ENCODE results near the gene C7orf33. TPM values are rescaled to one million over a fixed set of nuclear protein-coding genes. Genes with fewer than 3 reads are reported as not detected.
A peak's percentile ranks its signal among the peaks of the same experiment; 100 is the strongest.

Gene C7orf33
- polyA plus RNA-seq, 3 donors, result 0.05 TPM; not detected in 2

DNA sequence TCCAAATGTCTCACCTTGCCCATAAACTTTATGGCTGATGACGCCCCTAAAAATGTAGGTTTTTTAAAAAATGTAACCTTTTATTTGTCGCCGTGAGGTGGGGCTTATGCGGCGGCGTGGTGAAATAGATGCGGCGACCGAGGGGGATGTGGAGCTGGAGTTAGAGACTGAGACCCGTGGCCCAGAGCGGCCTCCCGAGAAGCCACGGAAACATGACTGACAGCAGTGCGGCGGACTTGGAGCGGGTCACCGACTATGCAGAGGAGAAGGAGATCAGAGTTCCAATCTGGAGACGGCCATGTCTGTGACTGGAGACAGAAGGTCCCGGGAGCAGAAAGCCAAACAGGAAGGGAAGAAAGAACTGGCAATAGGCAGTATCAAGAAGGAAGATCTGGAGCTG is 46.5 kb downstream of the C7orf33 start:
- no peak overlapping the region for H3K4me3 ChIP-seq (replicated peaks in 1 of 3; ENCODE audit: low read depth in 2 of 3, low read length in 3 of 3)
- no peaks in the 10 kb centered on the region for H3K79me2 ChIP-seq (ENCODE audit: insufficient read depth, low read length)
- no peak overlapping the region for H3K9ac ChIP-seq (ENCODE audit: insufficient read depth, low read length, poor library complexity, severe bottlenecking)
- no peaks in the 10 kb centered on the region for H3K36me3 ChIP-seq (replicated peaks in 1 of 2; ENCODE audit: control insufficient read depth in 1 of 2, insufficient read depth in 2 of 2, low read length in 2 of 2)
- Mint-ChIP-seq H3K4me3 (no peak overlapping the region), H3K36me3 (peaks cover 0 to 1% of the 10 kb centered on the region in 2 donors), H3K9me3 (peaks cover 4 to 16% (median 8%) of the 10 kb centered on the region in 7 donors), H3K27ac (no peak overlapping the region), H3K27me3 (ENCODE audit: low read depth in 3 of 3) (peaks cover 0 to 7% (median 0%) of the 10 kb centered on the region in 3 donors), H3K4me1 (peaks cover 11% of the 10 kb centered on the region)
- 98% methylated on average over 18 of the region's 19 CpGs for WGBS (ENCODE audit: insufficient coverage)
- no peaks in the 10 kb centered on the region for H4K20me1 ChIP-seq (ENCODE audit: insufficient read depth, low read length)
- TF ChIP-seq, protein P1, sequence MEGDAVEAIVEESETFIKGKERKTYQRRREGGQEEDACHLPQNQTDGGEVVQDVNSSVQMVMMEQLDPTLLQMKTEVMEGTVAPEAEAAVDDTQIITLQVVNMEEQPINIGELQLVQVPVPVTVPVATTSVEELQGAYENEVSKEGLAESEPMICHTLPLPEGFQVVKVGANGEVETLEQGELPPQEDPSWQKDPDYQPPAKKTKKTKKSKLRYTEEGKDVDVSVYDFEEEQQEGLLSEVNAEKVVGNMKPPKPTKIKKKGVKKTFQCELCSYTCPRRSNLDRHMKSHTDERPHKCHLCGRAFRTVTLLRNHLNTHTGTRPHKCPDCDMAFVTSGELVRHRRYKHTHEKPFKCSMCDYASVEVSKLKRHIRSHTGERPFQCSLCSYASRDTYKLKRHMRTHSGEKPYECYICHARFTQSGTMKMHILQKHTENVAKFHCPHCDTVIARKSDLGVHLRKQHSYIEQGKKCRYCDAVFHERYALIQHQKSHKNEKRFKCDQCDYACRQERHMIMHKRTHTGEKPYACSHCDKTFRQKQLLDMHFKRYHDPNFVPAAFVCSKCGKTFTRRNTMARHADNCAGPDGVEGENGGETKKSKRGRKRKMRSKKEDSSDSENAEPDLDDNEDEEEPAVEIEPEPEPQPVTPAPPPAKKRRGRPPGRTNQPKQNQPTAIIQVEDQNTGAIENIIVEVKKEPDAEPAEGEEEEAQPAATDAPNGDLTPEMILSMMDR (IDR thresholded peaks at IDR 0.05), result no peak
- H3K27ac ChIP-seq (ENCODE audit: low read depth in 1 of 2, low read length in 2 of 2), result no peak overlapping the region
- H3K9me3 ChIP-seq (replicated peaks in 1 of 2; ENCODE audit: control insufficient read depth in 1 of 2, insufficient read depth in 1 of 2, low read length in 2 of 2), result peaks cover 0 to 4% of the 10 kb centered on the region in 2 donors
- H3K4me2 ChIP-seq (replicated peaks; ENCODE audit: extremely low read depth, low read length, poor library complexity, severe bottlenecking), result no peak overlapping the region
- H3K4me1 ChIP-seq (ENCODE audit: control insufficient read depth in 1 of 2, insufficient read depth in 2 of 2, low read length in 2 of 2), result peaks cover 8 to 9% of the 10 kb centered on the region in 2 donors
- H2AFZ ChIP-seq (ENCODE audit: insufficient read depth, low read depth, low read length, poor library complexity, severe bottlenecking), result no peak overlapping the region
- intact Hi-C loops (cut with micrococcal nuclease), result no loop called here
- H3K27me3 ChIP-seq (ENCODE audit: control insufficient read depth in 2 of 2, insufficient read depth in 2 of 2, low read length in 2 of 2), result no peaks in the 10 kb centered on the region
- DNase-seq, result no peak

DNA sequence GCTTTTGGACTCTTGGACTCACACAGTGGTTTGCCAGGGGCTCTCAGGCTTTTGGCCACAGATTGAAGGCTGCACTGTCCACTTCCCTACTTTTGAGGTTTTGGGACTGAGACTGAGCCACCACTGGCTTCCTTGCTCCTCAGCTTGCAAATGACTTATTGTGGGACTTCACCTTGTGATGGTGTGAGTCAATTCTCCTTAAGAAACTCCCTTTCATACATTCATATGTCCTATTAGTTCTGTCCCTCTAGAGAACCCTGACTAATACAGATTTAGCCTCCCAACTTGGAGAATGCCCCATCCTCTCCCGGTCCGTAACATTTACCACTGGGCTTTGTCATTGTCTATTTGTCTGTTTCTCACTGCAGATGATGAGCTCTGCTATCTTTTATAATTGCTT is 55.3 kb downstream of the C7orf33 start:
- TF ChIP-seq, protein P1 (IDR thresholded peaks at IDR 0.05), result no peak
- H3K27ac Mint-ChIP-seq, result no peak overlapping the region
- no peaks in the 10 kb centered on the region for H4K20me1 ChIP-seq (ENCODE audit: insufficient read depth, low read length)

More for the DNA sequence above, 55.3 kb downstream of the C7orf33 start:
- H2AFZ ChIP-seq (ENCODE audit: insufficient read depth, low read depth, low read length, poor library complexity, severe bottlenecking), result no peak overlapping the region
- no peak overlapping the region for H3K4me3 ChIP-seq (replicated peaks in 1 of 3; ENCODE audit: low read depth in 2 of 3, low read length in 3 of 3)
- intact Hi-C loops (cut with micrococcal nuclease), result no loop called here
- H3K36me3 ChIP-seq (replicated peaks in 1 of 2; ENCODE audit: control insufficient read depth in 1 of 2, insufficient read depth in 2 of 2, low read length in 2 of 2), result no peaks in the 10 kb centered on the region
- H3K79me2 ChIP-seq (ENCODE audit: insufficient read depth, low read length), result no peaks in the 10 kb centered on the region
- no peak overlapping the region for H3K27ac ChIP-seq (ENCODE audit: low read depth in 1 of 2, low read length in 2 of 2)
- peak in 1 of 3 donors; percentile 41 for DNase-seq
- H3K4me1 ChIP-seq (ENCODE audit: control insufficient read depth in 1 of 2, insufficient read depth in 2 of 2, low read length in 2 of 2), result no peaks in the 10 kb centered on the region
- Mint-ChIP-seq H3K4me3 (no peak overlapping the region), H3K9me3 (peaks cover 0 to 3% (median 0%) of the 10 kb centered on the region in 7 donors), H3K27me3 (ENCODE audit: low read depth in 3 of 3) (peaks cover 2 to 3% (median 2%) of the 10 kb centered on the region in 3 donors), H3K4me1 (peaks cover 4% of the 10 kb centered on the region), H3K36me3 (no peaks in the 10 kb centered on the region)
- no peaks in the 10 kb centered on the region for H3K9me3 ChIP-seq (replicated peaks in 1 of 2; ENCODE audit: control insufficient read depth in 1 of 2, insufficient read depth in 1 of 2, low read length in 2 of 2)
- H3K27me3 ChIP-seq (ENCODE audit: control insufficient read depth in 2 of 2, insufficient read depth in 2 of 2, low read length in 2 of 2), result peaks cover 0 to 2% of the 10 kb centered on the region in 2 donors
- H3K9ac ChIP-seq (ENCODE audit: insufficient read depth, low read length, poor library complexity, severe bottlenecking), result no peak overlapping the region
- 94% methylated on average over 2 of the region's 2 CpGs for WGBS (ENCODE audit: insufficient coverage)
- H3K4me2 ChIP-seq (replicated peaks; ENCODE audit: extremely low read depth, low read length, poor library complexity, severe bottlenecking), result no peak overlapping the region

All from CD14-positive monocyte (primary cell).